IPS-18a (cell line): ENCODE data around the gene ATL3.
"Not testable (repeated sequence)": the region's sequence is repeated elsewhere in the genome, so short reads cannot be mapped to it uniquely, and the experiment has no call there.

Experiments used
- H3K27ac ChIP-seq: one replicate; pipeline ENCODE4 v1.5.1; 2013; ENCODE audit warnings: low read length
- H3K27me3 ChIP-seq: one replicate; pipeline ENCODE4 v1.6.1; 2013; ENCODE audit warnings: mild to moderate bottlenecking, low read length; ENCODE audit not compliant: control insufficient read depth, insufficient read depth
- H3K36me3 ChIP-seq: one replicate; pipeline ENCODE4 v1.6.1; 2013; ENCODE audit warnings: low read depth, low read length; ENCODE audit not compliant: control insufficient read depth
- H3K4me1 ChIP-seq: one replicate; pipeline ENCODE4 v1.6.1; 2013; ENCODE audit warnings: low read depth, low read length; ENCODE audit not compliant: control insufficient read depth
- H3K4me3 ChIP-seq: one replicate; pipeline ENCODE4 v1.5.1; 2013; ENCODE audit warnings: low read length
- H3K9ac ChIP-seq: one replicate; pipeline ENCODE4 v1.6.1; 2013; ENCODE audit warnings: mild to moderate bottlenecking, low read length, moderate library complexity
- H3K9me3 ChIP-seq: one replicate; pipeline ENCODE4 v1.6.1; 2013; ENCODE audit warnings: low read depth, low read length; ENCODE audit not compliant: control insufficient read depth

Gene ATL3

GRCh38 chr11:63641727-63642126 is 29.4 kb downstream of the ATL3 start:
- H3K4me3 ChIP-seq, result no peak overlapping the region

GRCh38 chr11:63639199-63639832 is 31.9 kb downstream of the ATL3 start:
- H3K36me3 ChIP-seq, result peaks cover 32% of the 10 kb centered on the region
- H3K9me3 ChIP-seq, result no peaks in the 10 kb centered on the region
- no peak overlapping the region for H3K4me3 ChIP-seq
- no peak overlapping the region for H3K9ac ChIP-seq
- no peaks in the 10 kb centered on the region for H3K27me3 ChIP-seq
- H3K27ac ChIP-seq, result no peak overlapping the region
- H3K4me1 ChIP-seq, result no peaks in the 10 kb centered on the region

More at GRCh38 chr11:63641727-63642126, 29.4 kb downstream of the ATL3 start:
- Histone ChIP-seq H3K9me3 (no peaks in the 10 kb centered on the region), H3K4me1 (no peaks in the 10 kb centered on the region), H3K9ac (no peak overlapping the region), H3K27me3 (no peaks in the 10 kb centered on the region), H3K36me3 (peaks cover 34% of the 10 kb centered on the region), H3K27ac (no peak overlapping the region)

- not testable (repeated sequence) for H3K9ac ChIP-seq, H3K4me3 ChIP-seq
- peaks cover 25% of the 10 kb centered on the region for H3K36me3 ChIP-seq
Observed at GRCh38 chr11:63638436-63638835, 32.7 kb downstream of the ATL3 start.

GRCh38 chr11:63635762-63636465 is 35.3 kb downstream of the ATL3 start:
- H3K36me3 ChIP-seq, result peaks cover 17% of the 10 kb centered on the region
- no peaks in the 10 kb centered on the region for H3K4me1 ChIP-seq
- H3K27me3 ChIP-seq, result no peaks in the 10 kb centered on the region
- no peak overlapping the region for H3K27ac ChIP-seq
- H3K4me3 ChIP-seq, result no peak overlapping the region
- H3K9ac ChIP-seq, result no peak overlapping the region
- no peaks in the 10 kb centered on the region for H3K9me3 ChIP-seq

More at GRCh38 chr11:63638436-63638835, 32.7 kb downstream of the ATL3 start:
- H3K9me3 ChIP-seq, H3K4me1 ChIP-seq, H3K27me3 ChIP-seq, H3K27ac ChIP-seq: not testable (repeated sequence)

GRCh38 chr11:63629426-63629825 is 41.8 kb downstream of the ATL3 start:
- H3K9me3 ChIP-seq, result no peaks in the 10 kb centered on the region
- no peaks in the 10 kb centered on the region for H3K27me3 ChIP-seq
- no peak overlapping the region for H3K27ac ChIP-seq
- no peak overlapping the region for H3K9ac ChIP-seq
- no peaks in the 10 kb centered on the region for H3K4me1 ChIP-seq
- H3K4me3 ChIP-seq, result no peak overlapping the region
- peaks cover 34% of the 10 kb centered on the region for H3K36me3 ChIP-seq

GRCh38 chr11:63623513-63624140 is 47.5 kb downstream of the ATL3 start:
- Histone ChIP-seq H3K9me3 (no peaks in the 10 kb centered on the region), H3K9ac (no peak overlapping the region), H3K27me3 (no peaks in the 10 kb centered on the region), H3K36me3 (peaks cover 6% of the 10 kb centered on the region), H3K4me3 (no peak overlapping the region), H3K4me1 (no peaks in the 10 kb centered on the region), H3K27ac (no peak overlapping the region)

- no peak overlapping the region for H3K9ac ChIP-seq
- no peaks in the 10 kb centered on the region for H3K36me3 ChIP-seq
- no peak overlapping the region for H3K4me3 ChIP-seq
- H3K27me3 ChIP-seq, result no peaks in the 10 kb centered on the region
- no peaks in the 10 kb centered on the region for H3K4me1 ChIP-seq
- H3K9me3 ChIP-seq, result no peaks in the 10 kb centered on the region
- no peak overlapping the region for H3K27ac ChIP-seq
Observed at GRCh38 chr11:63622323-63622722, 48.9 kb downstream of the ATL3 start.

- no peak overlapping the region for H3K9ac ChIP-seq
Observed at GRCh38 chr11:63621071-63621470, 50.1 kb downstream of the ATL3 start.

GRCh38 chr11:63619967-63620366 is 51.2 kb downstream of the ATL3 start:
- Histone ChIP-seq H3K36me3 (no peaks in the 10 kb centered on the region), H3K4me1 (no peaks in the 10 kb centered on the region), H3K9me3 (no peaks in the 10 kb centered on the region), H3K27me3 (no peaks in the 10 kb centered on the region), H3K4me3 (no peak overlapping the region), H3K9ac (no peak overlapping the region), H3K27ac (no peak overlapping the region)

More at GRCh38 chr11:63621071-63621470, 50.1 kb downstream of the ATL3 start:
- Histone ChIP-seq H3K27ac (no peak overlapping the region), H3K27me3 (no peaks in the 10 kb centered on the region), H3K4me1 (no peaks in the 10 kb centered on the region), H3K4me3 (no peak overlapping the region), H3K36me3 (no peaks in the 10 kb centered on the region), H3K9me3 (no peaks in the 10 kb centered on the region)

- not testable (repeated sequence) for H3K4me3 ChIP-seq
Observed at GRCh38 chr11:63617686-63618085, 53.5 kb downstream of the ATL3 start.

GRCh38 chr11:63616953-63617352 is 54.2 kb downstream of the ATL3 start:
- Histone ChIP-seq H3K27ac (no peak overlapping the region), H3K36me3 (no peaks in the 10 kb centered on the region), H3K9ac (no peak overlapping the region), H3K9me3 (no peaks in the 10 kb centered on the region), H3K4me3 (no peak overlapping the region), H3K27me3 (peaks cover 12% of the 10 kb centered on the region), H3K4me1 (peaks cover 4% of the 10 kb centered on the region)

More at GRCh38 chr11:63617686-63618085, 53.5 kb downstream of the ATL3 start:
- not testable (repeated sequence) for H3K27ac ChIP-seq, H3K27me3 ChIP-seq, H3K9ac ChIP-seq, H3K4me1 ChIP-seq, H3K9me3 ChIP-seq, H3K36me3 ChIP-seq
